Osteocyte (in vitro differentiated cells): ENCODE data around the gene VMA21. TPM values are rescaled to one million over a fixed set of nuclear protein-coding genes. Genes with fewer than 3 reads are reported as not detected.
A peak's percentile ranks its signal among the peaks of the same experiment; 100 is the strongest.

Experiments used
- DNase-seq: peaks from one replicate; pipeline ENCODE4 v3.0.0; 2021; ENCODE audit warnings: mixed read lengths; ENCODE audit not compliant: unreplicated experiment; ENCODE audit errors: extremely low spot score
- H3K27ac Mint-ChIP-seq: one replicate; pipeline ENCODE4 v1.8.0; 2021; ENCODE audit warnings: mild to moderate bottlenecking, mixed read lengths; ENCODE audit not compliant: unreplicated experiment
- H3K27me3 Mint-ChIP-seq: one replicate; pipeline ENCODE4 v1.8.0; 2021; ENCODE audit warnings: mixed read lengths; ENCODE audit not compliant: unreplicated experiment
- H3K36me3 Mint-ChIP-seq: one replicate; pipeline ENCODE4 v1.8.0; 2021; ENCODE audit warnings: mixed read lengths; ENCODE audit not compliant: unreplicated experiment
- H3K4me1 Mint-ChIP-seq: one replicate; pipeline ENCODE4 v1.8.0; 2021; ENCODE audit warnings: mixed read lengths; ENCODE audit not compliant: unreplicated experiment
- H3K4me3 Mint-ChIP-seq: one replicate; pipeline ENCODE4 v1.8.0; 2021; ENCODE audit warnings: mild to moderate bottlenecking, moderate library complexity, mixed read lengths; ENCODE audit not compliant: unreplicated experiment
- H3K9me3 Mint-ChIP-seq: one replicate; pipeline ENCODE4 v1.8.0; 2021; ENCODE audit warnings: mixed read lengths; ENCODE audit not compliant: unreplicated experiment
- CTCF ChIP-seq: fragments of 200-600 bp; sonication (generic); IDR thresholded peaks from 2 replicates; pipeline ENCODE4 v1.5.0; 2021; ENCODE audit warnings: antibody characterized with exemption, mild to moderate bottlenecking, moderate library complexity
- total RNA-seq: library from RNA; stranded (reverse); gene quantifications from 2 replicates; pipeline ENCODE4 v1.2.1, GENCODE V29; 2021

VMA21 gene
- total RNA-seq, 1 donor from 2014 or later: 23.9 TPM

- TF ChIP-seq CTCF: no peak
- Mint-ChIP-seq H3K36me3 (no peaks in the 10 kb centered on the region), H3K27me3 (no peaks in the 10 kb centered on the region), H3K27ac (no peak overlapping the region), H3K4me3 (no peak overlapping the region), H3K4me1 (peaks cover 9% of the 10 kb centered on the region), H3K9me3 (no peaks in the 10 kb centered on the region)
- no peak for DNase-seq
Measured at GRCh38 chrX:151393514-151393913, 3.5 kb upstream of the VMA21 start.

- H3K9me3 Mint-ChIP-seq: peaks cover 4% of the 10 kb centered on the region
- no peaks in the 10 kb centered on the region for H3K27me3 Mint-ChIP-seq
- DNase-seq: no peak
Measured at GRCh38 chrX:151396042-151396824, 773 bp upstream of the VMA21 start.

GRCh38 chrX:151397741-151398070 lies 700 bp downstream of the VMA21 start:
- H3K27me3 Mint-ChIP-seq: no peaks in the 10 kb centered on the region
- peak overlapping the region; percentile 73 for H3K27ac Mint-ChIP-seq
- no peak for DNase-seq
- H3K4me1 Mint-ChIP-seq: peaks cover 18% of the 10 kb centered on the region
- no peak for TF ChIP-seq CTCF
- peaks cover 4% of the 10 kb centered on the region for H3K9me3 Mint-ChIP-seq
- H3K36me3 Mint-ChIP-seq: no peaks in the 10 kb centered on the region
- peak overlapping the region; percentile 81 for H3K4me3 Mint-ChIP-seq

More at GRCh38 chrX:151396042-151396824, 773 bp upstream of the VMA21 start:
- H3K27ac Mint-ChIP-seq: peak overlapping the region; percentile 97
- peaks cover 18% of the 10 kb centered on the region for H3K4me1 Mint-ChIP-seq
- H3K4me3 Mint-ChIP-seq: peak overlapping the region; percentile 76
- no peak for TF ChIP-seq CTCF
- H3K36me3 Mint-ChIP-seq: no peaks in the 10 kb centered on the region

GRCh38 chrX:151398346-151398745 lies 1.3 kb downstream of the VMA21 start:
- no peak for DNase-seq
- H3K4me1 Mint-ChIP-seq: peaks cover 18% of the 10 kb centered on the region
- no peaks in the 10 kb centered on the region for H3K27me3 Mint-ChIP-seq
- H3K9me3 Mint-ChIP-seq: peaks cover 4% of the 10 kb centered on the region
- peak overlapping the region; percentile 81 for H3K4me3 Mint-ChIP-seq
- peak overlapping the region; percentile 50 for H3K27ac Mint-ChIP-seq
- H3K36me3 Mint-ChIP-seq: peaks cover under 1% of the 10 kb centered on the region
- TF ChIP-seq CTCF: no peak

- no peak for TF ChIP-seq CTCF
- no peak for DNase-seq
- H3K36me3 Mint-ChIP-seq: peaks cover 6% of the 10 kb centered on the region
- no peak overlapping the region for H3K27ac Mint-ChIP-seq
- no peaks in the 10 kb centered on the region for H3K27me3 Mint-ChIP-seq
- H3K9me3 Mint-ChIP-seq: peaks cover 9% of the 10 kb centered on the region
- peaks cover 11% of the 10 kb centered on the region for H3K4me1 Mint-ChIP-seq
- H3K4me3 Mint-ChIP-seq: no peak overlapping the region
Measured at GRCh38 chrX:151402719-151403390, 5.8 kb downstream of the VMA21 start.
